ENCODE measurements around the gene SMOC2.

DNA sequence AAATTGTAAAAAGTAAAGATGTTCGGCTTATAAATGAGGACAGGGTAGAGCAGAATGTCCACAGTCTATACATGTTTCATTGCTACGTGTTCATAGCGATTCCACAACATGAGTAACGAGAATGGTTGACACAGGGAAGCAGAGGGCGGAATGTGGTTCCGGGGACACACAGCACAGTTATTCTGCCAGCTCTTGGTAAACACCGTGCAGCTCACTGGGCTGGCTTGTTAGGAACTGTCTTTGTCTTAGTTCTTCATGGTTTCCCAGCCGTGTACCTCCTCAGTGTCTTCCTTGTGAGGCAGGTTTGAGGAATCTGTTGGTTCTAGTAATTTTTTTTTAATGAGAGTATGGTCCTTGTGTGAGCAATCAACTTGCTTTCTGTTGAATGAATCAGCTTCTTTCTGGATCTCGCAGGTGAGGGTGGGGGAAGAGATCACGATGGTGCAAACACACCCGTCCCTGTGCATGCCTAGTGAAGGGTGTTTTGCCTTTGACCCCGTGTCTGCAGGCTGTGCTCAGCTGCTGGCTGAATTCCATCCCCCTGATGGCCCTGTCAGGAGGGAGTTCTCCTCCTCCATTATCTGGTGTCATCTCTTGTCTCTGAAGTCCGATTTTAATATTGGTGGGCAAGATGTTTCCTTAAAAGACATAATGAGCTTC lies 168.2 kb downstream of the SMOC2 start:
- TF ChIP-seq, protein P1, sequence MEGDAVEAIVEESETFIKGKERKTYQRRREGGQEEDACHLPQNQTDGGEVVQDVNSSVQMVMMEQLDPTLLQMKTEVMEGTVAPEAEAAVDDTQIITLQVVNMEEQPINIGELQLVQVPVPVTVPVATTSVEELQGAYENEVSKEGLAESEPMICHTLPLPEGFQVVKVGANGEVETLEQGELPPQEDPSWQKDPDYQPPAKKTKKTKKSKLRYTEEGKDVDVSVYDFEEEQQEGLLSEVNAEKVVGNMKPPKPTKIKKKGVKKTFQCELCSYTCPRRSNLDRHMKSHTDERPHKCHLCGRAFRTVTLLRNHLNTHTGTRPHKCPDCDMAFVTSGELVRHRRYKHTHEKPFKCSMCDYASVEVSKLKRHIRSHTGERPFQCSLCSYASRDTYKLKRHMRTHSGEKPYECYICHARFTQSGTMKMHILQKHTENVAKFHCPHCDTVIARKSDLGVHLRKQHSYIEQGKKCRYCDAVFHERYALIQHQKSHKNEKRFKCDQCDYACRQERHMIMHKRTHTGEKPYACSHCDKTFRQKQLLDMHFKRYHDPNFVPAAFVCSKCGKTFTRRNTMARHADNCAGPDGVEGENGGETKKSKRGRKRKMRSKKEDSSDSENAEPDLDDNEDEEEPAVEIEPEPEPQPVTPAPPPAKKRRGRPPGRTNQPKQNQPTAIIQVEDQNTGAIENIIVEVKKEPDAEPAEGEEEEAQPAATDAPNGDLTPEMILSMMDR (IDR thresholded peaks at IDR 0.05; ENCODE audit: poor library complexity), result no peak
- TF ChIP-seq EZH2 (IDR thresholded peaks at IDR 0.05; ENCODE audit: borderline replicate concordance), result no peak
